SKM-1 (cell line): ENCODE measurements around the gene ZNF524.

Experiments used
- DNase-seq: peaks from one replicate; lab custom pipeline; 2025; ENCODE audit not compliant: unreplicated experiment; lab: John Stamatoyannopoulos, UW

Gene ZNF524

DNA sequence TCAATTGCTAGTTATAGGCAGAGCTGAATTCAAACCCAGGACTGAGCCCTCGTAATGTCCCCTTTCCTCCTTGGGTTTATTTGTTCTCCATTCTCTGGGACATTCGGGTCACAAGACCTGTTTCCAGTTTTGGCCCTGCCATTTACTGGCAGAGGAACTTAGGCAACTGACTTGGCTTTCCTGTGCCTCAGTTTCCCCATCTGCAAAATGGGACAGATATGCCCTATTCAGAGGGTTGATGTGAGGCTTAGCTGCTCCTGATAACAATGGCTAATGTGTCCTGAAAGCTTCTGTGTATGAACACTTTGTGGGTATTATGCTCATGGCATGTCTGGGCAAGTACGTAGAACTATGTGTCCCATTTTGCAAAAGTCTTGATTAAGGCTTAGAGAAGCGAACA is 996 bp downstream of the ZNF524 start:
- no peak for DNase-seq

DNA sequence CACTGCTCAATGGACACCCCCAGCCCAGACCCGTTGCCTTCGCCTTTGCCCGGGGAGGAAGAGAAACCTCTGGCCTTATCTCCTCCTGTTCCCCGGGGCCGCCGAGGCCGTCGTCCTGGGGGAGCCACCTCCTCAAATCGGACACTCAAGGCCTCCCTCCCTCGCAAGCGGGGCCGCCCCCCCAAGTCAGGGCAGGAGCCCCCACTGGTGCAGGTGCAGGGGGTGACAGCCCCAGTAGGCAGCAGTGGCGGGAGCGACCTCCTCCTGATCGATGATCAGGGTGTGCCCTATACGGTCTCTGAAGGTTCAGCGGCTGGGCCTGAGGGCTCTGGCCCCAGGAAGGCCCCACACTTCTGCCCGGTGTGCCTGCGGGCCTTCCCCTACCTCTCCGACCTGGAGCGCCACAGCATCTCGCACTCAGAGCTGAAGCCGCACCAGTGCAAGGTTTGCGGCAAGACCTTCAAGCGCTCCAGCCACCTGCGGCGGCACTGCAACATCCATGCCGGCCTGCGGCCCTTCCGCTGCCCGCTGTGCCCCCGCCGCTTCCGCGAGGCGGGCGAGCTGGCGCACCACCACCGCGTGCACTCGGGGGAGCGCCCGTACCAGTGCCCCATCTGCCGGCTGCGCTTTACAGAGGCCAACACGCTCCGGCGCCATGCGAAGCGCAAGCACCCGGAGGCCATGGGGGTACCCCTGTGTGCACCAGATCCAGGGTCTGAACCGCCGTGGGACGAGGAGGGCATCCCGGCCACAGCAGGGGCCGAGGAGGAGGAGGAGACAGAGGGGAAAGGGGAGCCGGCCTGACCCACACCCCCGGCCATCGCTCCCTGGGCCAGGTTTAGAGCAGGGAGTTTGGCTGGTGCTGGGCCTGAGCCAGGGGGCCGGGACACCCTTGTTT is 2.3 kb downstream of the ZNF524 start:
- DNase-seq = no peak

DNA sequence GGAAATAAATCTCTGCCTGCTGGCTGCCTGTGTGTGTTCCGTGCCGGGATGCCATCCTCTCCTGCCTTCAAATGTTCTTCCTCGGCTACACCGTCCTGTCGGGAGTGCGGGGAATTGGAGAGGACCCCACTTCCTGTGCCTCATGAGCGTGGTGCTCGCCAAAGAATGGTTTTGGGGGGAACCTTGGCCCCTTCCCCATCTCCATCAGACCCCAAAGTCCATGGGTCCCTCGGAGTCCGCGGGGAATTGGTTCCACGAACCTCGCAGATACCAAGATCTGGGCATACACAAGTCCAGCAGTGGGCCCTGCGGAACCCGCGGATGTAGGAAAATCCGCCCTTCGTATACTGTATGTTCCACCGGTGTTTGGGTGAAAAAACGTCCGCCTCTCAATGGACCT is 3.0 kb downstream of the ZNF524 start:
- no peak for DNase-seq

DNA sequence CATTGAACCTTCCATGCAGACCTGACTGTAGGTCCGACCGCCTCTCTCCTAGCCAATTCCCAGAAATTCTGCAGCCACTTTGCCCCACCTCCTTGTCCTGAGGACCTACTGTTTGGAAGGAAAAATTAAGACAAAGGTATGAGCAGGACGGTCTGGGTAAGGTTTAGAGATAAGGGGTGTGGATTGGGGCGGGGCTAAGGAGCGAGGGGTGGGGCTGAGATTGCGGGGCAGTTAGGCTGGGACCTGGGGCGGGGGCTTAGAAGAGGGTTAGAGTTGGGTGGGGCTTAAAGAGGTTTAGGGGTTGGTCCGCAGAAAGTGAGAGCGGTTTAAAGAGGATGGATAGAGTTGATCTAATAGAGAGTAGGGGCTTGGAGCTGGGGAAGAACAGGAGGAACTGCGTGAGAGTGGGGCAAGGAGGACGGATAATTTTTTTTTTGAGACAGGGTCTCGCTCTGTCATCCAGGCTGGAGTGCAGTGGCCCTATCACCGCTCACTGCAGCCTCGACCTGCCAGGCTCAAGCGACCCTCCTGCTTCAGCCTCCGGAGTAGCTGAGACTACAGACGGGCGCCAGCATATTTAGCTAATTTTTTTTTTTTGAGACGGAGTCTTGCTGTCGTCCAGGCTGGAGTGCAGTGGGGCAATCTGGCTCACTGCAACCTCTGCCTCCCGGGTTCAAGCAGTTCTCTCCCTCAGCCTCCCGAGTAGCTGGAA is 3.6 kb downstream of the ZNF524 start:
- no peak for DNase-seq

DNA sequence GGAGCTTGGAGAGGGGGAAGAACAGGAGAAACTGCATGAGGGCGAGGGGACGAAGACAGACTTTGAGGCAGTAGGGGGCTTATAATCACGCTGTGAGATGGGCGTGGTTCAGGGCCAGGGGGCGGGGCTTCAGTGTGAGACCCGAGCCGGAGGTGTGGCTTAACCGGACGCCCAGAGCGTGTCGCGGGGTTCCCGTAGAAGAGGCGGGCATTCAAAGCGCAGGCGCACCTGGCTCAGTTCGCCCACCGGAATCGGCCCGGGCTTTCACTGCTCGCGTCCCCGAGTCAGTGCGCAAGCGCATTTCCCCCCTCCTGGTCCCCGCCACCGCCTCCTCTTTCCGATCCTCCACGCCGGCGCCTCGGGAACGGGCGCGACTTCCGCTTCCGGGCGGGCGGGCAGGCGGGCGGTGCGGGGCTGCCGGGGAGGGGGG is 5.1 kb downstream of the ZNF524 start:
- peak; percentile 61 for DNase-seq

DNA sequence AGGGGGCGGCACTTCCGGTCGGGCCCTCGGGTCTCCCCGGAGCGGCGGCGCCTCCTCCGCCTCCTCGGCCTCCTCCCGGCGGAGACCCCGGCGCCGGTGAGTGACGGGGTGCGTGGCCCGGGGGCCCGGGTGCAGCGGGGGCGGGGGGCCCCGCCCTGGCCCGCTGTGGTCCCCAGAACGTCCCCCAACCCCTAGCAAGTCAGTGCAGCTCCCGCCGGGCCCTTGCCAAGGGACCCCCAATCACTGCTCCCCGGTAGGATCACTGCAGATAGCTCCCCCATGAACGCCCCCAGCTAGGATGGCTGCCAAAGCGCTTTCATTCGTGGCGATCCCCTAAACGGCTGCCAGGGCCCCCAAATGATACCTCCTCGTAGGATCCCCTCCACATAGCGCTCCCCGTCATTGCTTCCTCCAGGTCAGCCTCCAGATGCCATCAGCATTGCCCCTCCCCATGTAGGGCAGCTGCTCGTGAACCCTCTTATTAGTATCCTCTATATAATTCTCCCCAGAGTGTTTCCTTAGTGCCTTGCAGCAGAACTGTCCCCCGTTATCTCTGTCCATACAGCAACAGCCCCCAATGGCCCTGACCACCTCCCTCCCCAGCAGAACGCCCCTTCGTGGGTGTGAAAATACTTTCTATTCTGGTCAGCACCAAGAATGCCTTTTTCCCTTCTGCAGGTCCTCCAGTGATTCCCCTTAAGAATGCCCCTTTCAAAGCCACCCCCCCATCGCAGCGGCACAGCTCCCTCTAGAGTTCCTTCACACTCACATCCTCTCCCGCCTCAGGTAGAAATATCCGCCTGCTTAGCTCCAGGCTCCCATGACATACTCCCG is 5.8 kb downstream of the ZNF524 start, which contains the start of gene ZNF865:
Gene ZNF865, plus strand, starts transcription at position 11 of the 834 bp plus-strand sequence. CDS start 7,972 bp downstream, outside the sequence.
- DNase-seq = peak; percentile 23

DNA sequence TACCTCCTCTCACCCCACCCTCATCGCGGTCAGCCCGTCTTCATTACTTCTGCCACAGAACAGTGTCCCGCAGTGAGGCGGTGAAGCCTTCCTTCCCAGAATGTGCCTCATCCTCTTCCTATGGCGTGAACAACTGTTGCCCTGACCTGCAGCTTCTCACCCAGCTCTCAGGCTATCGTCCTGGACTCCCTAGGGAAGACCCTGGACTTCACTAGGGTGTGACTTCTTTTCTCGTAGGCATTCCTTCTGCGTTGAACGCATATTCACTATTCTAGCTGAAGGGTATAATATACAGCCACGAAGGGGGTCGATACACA is 6.3 kb downstream of the ZNF524 start:
- no peak for DNase-seq

DNA sequence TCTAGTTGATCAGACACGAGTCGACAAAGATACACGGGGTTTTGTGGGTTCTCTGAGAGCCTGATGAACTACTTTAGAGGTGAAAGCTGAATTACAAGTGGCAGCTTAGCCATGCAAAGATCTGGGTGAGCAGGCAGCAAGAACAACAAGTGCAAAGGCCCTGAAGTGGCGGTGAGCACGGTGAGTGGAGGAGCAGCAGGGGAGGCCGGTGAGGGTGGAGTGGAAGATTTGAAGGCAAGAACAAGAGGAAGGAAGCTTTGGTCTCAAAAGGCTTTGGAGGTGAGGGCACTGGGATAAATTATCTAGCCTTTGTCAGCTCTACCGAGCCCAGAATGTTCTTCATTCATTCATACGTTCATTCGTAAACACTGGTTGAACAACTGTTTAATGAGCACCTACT is 6.7 kb downstream of the ZNF524 start:
- no peak for DNase-seq

DNA sequence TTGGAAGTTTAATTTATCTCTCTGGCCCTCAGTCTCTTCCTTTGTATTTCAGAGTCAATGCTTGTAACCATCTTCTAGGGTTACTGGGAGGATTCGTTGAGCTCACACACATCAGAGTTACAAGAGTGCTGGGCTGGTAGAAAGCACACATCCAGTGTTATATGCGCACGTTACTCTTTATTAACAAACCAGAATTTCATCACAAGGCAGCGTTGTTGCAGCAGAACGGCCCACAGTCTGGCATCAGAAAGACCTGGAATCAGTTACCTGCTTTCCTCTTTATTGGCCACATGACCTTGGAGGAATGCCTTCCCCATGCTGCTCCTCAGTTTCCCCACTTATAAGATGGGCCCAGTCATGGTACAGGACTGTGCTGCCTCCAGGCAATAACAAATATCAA is 9.2 kb downstream of the ZNF524 start:
- DNase-seq = no peak

DNA sequence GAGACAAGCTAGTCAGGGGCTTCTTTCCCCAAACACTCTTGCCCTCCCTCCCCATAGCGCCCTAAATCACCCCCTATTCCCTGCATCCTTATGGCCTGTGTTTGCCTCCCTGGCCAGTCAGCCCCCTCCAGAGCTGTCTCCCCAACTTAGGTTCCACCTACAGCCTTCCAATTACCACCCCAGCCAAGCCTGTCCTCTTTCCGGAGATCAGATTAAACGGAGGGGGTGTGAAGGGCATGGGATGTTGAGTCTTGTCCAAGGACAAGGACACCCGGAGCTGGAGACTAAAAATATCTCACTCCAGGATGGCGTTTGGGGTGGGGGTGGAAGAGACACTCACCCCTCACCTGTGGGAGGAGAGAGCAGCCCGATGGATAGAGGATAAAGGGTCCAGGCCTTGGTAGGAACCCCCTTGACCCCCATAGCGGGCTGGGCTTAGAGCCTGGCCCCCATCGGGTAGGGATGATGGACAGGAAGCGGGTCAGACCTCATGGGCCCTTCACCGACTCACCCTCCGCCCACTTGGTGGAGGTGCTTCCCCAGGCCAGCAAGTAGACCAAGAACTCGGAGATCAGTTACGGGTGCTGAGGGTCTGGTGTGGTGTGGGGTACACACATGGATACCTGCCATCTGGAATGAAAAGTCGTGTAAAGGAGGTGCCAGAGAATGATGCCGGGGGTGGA is 11.4 kb downstream of the ZNF524 start:
- no peak for DNase-seq

DNA sequence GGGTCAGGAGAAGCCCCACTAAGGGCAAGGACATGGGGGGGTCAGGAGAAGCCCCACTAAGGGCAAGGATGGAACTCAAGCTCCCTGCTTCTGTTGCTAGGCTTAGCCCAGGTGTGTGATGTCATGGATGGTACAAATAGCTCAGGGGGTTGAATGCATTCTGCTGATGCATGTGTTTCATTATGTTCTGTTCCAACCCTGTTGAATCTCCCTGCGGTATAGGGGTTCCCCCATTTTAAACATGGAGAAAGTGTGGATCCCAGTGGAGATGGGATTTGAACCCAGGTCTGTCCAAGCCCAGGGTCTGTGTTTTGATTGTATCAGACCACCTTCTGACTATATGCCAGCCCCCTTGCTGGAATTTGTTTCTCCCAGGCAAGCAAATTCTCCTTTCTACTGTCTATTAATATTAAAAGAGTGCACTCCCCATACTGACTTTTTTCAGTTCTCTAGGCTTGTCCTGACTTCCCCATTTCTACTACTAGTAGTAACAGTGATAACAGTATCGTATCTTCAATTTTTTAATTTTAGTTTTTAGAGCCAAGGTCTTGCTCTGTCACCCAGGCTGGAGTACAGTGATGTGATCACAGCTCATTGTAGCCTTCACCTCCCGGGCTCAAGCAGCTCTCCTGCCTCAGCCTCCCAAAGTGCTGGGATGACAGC is 12.0 kb downstream of the ZNF524 start:
- DNase-seq = no peak

DNA sequence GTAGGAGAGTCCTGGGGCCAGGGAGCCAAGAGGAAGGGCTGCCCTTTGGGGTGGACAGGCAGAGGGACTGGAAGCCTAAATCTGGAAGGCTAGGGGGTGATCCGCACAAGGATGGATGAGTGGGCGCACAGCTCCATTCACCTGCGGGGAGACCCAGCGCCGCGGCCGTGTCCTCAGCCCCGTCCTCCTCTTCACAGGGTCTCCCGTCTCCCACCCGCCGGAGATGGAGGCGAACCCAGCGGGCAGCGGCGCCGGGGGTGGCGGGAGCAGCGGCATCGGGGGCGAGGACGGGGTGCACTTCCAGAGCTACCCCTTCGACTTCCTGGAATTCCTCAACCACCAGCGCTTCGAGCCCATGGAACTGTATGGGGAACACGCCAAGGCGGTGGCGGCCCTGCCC is 13.3 kb downstream of the ZNF524 start:
- DNase-seq = no peak

DNA sequence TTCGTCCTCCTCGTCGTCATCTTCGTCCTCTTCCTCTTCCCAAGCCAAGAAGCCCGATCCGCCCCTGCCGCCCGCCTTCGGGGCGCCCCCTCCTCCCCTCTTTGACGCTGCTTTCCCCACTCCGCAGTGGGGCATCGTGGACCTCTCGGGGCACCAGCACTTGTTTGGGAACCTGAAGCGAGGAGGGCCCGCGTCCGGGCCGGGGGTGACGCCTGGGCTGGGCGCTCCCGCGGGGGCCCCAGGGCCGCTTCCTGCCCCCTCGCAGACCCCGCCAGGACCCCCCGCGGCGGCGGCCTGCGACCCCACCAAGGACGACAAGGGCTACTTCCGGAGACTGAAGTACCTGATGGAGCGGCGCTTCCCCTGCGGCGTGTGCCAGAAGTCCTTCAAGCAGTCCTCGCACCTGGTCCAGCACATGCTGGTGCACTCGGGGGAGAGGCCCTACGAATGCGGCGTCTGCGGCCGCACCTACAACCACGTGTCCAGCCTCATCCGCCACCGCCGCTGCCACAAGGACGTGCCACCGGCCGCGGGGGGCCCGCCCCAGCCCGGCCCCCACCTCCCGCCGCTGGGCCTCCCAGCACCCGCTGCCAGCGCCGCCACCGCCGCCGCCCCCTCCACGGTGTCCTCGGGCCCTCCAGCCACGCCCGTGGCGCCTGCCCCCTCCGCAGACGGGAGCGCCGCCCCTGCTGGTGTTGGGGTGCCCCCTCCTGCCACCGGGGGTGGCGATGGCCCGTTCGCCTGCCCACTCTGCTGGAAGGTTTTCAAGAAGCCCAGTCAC is 14.0 kb downstream of the ZNF524 start:
- DNase-seq = no peak

DNA sequence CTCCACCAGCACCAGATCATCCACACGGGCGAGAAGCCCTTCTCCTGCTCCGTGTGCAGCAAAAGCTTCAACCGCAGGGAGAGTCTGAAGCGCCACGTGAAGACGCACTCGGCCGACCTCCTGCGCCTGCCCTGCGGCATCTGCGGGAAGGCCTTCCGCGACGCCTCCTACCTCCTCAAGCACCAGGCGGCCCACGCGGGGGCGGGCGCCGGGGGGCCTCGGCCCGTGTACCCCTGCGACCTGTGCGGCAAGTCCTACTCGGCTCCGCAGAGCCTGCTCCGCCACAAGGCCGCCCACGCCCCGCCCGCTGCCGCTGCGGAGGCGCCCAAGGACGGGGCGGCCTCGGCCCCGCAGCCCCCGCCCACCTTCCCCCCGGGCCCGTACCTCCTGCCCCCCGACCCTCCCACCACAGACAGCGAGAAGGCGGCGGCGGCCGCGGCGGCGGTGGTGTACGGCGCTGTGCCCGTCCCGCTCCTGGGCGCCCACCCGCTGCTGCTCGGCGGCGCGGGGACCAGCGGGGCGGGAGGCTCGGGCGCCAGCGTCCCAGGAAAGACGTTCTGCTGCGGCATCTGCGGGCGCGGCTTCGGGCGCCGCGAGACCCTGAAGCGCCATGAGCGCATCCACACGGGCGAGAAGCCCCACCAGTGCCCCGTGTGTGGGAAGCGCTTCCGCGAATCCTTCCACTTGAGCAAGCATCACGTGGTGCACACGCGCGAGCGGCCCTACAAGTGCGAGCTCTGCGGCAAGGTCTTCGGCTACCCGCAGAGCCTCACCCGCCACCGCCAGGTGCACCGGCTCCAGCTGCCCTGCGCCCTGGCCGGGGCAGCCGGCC is 14.8 kb downstream of the ZNF524 start:
- DNase-seq = no peak

DNA sequence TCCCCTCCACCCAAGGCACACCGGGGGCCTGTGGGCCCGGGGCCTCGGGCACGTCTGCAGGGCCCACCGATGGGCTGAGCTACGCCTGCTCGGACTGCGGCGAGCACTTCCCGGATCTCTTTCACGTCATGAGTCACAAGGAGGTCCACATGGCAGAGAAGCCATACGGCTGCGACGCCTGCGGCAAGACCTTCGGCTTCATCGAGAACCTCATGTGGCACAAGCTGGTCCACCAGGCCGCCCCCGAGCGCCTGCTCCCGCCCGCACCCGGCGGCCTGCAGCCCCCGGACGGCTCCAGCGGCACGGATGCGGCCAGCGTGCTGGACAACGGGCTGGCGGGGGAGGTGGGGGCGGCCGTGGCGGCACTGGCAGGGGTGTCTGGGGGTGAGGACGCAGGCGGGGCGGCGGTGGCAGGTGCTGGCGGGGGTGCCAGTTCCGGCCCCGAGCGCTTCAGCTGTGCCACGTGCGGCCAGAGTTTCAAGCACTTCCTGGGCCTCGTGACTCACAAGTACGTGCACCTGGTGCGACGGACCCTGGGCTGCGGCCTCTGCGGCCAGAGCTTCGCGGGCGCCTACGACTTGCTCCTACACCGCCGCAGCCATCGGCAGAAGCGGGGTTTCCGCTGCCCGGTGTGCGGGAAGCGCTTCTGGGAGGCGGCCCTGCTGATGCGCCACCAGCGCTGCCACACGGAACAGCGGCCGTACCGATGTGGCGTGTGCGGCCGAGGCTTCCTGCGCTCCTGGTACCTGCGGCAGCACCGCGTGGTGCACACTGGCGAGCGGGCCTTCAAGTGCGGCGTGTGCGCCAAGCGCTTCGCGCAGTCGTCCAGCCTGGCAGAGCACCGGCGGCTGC is 15.7 kb downstream of the ZNF524 start:
- DNase-seq = no peak

DNA sequence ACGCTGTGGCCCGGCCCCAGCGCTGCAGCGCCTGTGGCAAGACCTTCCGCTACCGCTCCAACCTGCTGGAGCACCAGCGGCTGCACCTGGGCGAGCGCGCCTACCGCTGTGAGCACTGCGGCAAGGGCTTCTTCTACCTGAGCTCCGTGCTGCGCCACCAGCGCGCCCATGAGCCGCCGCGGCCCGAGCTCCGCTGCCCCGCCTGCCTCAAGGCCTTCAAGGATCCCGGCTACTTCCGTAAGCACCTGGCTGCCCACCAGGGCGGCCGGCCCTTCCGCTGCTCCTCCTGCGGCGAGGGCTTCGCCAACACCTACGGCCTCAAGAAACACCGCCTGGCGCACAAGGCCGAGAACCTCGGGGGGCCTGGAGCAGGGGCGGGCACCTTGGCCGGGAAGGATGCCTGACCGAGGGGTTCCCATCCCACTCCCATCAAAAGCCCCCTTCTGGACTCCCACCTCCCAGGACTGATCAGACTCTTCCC is 16.3 kb downstream of the ZNF524 start:
- DNase-seq = no peak

DNA sequence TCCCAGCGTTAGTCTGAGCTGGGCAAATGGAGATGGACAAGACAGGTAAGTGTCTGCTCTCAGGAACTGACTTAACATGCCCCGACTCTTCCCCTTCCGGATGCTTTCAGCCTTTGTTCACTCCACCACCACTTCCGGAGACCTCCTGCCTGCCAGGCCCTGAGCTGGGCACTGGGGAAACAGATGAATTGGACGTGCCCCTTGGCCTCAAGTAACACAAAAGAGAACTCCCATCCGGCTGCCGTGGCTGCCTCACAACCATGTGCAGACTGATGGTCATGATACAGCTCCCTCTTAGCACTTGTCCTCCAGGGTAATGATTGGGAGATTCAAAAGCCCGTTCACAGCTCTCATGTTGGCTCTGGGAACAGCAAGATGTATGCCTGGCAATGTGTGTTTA is 17.3 kb downstream of the ZNF524 start:
- DNase-seq = no peak

DNA sequence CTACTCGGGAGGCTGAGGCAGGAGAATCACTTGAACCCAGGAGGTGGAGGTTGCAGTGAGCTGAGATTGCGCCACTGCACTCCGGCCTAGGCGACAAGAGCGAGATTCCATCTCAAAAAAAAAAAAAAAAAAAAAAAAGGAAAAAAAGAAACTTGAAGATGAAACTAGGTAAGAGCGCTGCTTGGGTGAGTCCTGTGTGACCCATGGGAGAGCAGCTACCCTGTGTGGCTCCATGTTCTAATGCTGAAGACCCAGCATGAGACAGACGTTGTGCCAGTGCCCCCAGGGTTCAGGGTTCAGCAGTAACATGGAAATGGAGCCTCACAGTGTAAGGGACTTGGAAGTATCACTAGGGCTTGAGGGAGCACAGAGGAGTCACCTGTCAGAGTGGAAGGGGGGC is 18.3 kb downstream of the ZNF524 start:
- no peak for DNase-seq
